ENCODE data around the gene SLC9A4. TPM values are rescaled to one million over a fixed set of nuclear protein-coding genes. Genes with fewer than 3 reads are reported as not detected.

The SLC9A4 gene
- total and polyA plus RNA-seq, 2 of the 4 experiments (the other 2 are of a cell fraction), result not detected

GRCh38 chr2:102544182-102544581 lies 71.2 kb downstream of the SLC9A4 start:
- Histone ChIP-seq H3K9me3 (ENCODE audit: control insufficient read depth, insufficient read depth, low read length) (no peaks in the 10 kb centered on the region; the same call in 1 of the 2 replicates), H2BK20ac (ENCODE audit: low read depth, low read length) (no peak overlapping the region), H3K56ac (ENCODE audit: extremely low read depth, insufficient read depth, low read length) (no peak overlapping the region), H2AK5ac (ENCODE audit: low read depth, low read length) (no peak overlapping the region), H4K91ac (ENCODE audit: insufficient read depth, low read depth, low read length) (no peak overlapping the region), H3K4me3 (ENCODE audit: insufficient read depth, low read depth, low read length) (no peak overlapping the region), H3K36me3 (ENCODE audit: control insufficient read depth, insufficient read depth, low read length) (no peaks in the 10 kb centered on the region), H3K4me2 (ENCODE audit: low read depth, low read length) (no peak overlapping the region), H2AFZ (replicated peaks; ENCODE audit: low read length, poor library complexity) (no peak overlapping the region), H2BK15ac (ENCODE audit: low read depth, low read length) (no peak overlapping the region), H3K27ac (ENCODE audit: insufficient read depth, low read length) (no peak overlapping the region), H3K4me1 (ENCODE audit: control insufficient read depth, insufficient read depth, low read length) (no peaks in the 10 kb centered on the region), H4K5ac (ENCODE audit: low read depth, low read length) (no peak overlapping the region), H3K27me3 (ENCODE audit: control insufficient read depth, insufficient read depth, low read length) (no peaks in the 10 kb centered on the region; the same call in 1 of the 2 replicates), H3K9me1 (ENCODE audit: insufficient read depth, low read length) (no peaks in the 10 kb centered on the region), H3K23ac (ENCODE audit: low read depth, low read length) (no peak overlapping the region), H2BK120ac (ENCODE audit: low read depth, low read length) (no peak overlapping the region), H3K14ac (replicated peaks; ENCODE audit: low read depth, low read length) (no peak overlapping the region), H2BK5ac (ENCODE audit: low read depth, low read length, poor library complexity, severe bottlenecking) (no peak overlapping the region), H4K8ac (ENCODE audit: low read depth in 2 of 2, low read length in 2 of 2) (no peak overlapping the region), H3K79me1 (ENCODE audit: low read depth in 1 of 2, low read length in 2 of 2) (no peaks in the 10 kb centered on the region), H4K20me1 (ENCODE audit: insufficient read depth, low read length) (no peaks in the 10 kb centered on the region), H3K9ac (ENCODE audit: low read depth, low read length) (no peak overlapping the region), H2AK9ac (replicated peaks; ENCODE audit: low read depth, low read length, poor library complexity) (no peak overlapping the region), H3K4ac (ENCODE audit: low read depth, low read length) (no peak overlapping the region), H3K18ac (ENCODE audit: low read depth, low read length) (no peak overlapping the region)
- BruUV-seq (replicated peaks), result no TSS peak
- no peak for ATAC-seq (ENCODE audit: low read depth)
- 40% methylated on average over 1 of the region's 1 CpG; no CpG with 5 or more reads in 1 of the 2 experiments for WGBS, 2 experiments (ENCODE audit: extremely low coverage in 2 of 2, insufficient read length in 1 of 2)
- intact Hi-C loops (cut with micrococcal nuclease) (no loop called here), dilution Hi-C loops (cut with HindIII; ENCODE audit: low sequenced_read_pairs, unreplicated experiment) (no loop called here), in situ Hi-C loops (cut with MboI; ENCODE audit: low sequenced_read_pairs) (no loop called here)
- ChIA-PET CTCF (no interaction called here), POLR2A (ENCODE audit: unreplicated experiment) (no interaction called here)
- DNase-seq, result no peak
- no peak for TF ChIP-seq RAD21 (IDR thresholded peaks at IDR 0.05; ENCODE audit: low read length)
- no peak for TF ChIP-seq SMC3 (IDR thresholded peaks at IDR 0.05; ENCODE audit: low read depth, low read length)
- TF ChIP-seq MXI1 (IDR thresholded peaks at IDR 0.05; ENCODE audit: borderline replicate concordance, low read depth, low read length), result no peak
- TF ChIP-seq MAZ (IDR thresholded peaks at IDR 0.05; ENCODE audit: borderline replicate concordance, low read depth, low read length), result no peak
- no peak for TF ChIP-seq RCOR1 (IDR thresholded peaks at IDR 0.05; ENCODE audit: insufficient replicate concordance, low read length)
- TF ChIP-seq USF2 (IDR thresholded peaks at IDR 0.05; ENCODE audit: low read depth, low read length), result no peak
- TF ChIP-seq BHLHE40 (IDR thresholded peaks at IDR 0.05; ENCODE audit: low read depth, low read length), result no peak
- no peak for TF ChIP-seq FOS (IDR thresholded peaks at IDR 0.05; ENCODE audit: low read depth, low read length)
- TF ChIP-seq RFX5 (IDR thresholded peaks at IDR 0.05; ENCODE audit: low read depth, low read length), result no peak
- TF ChIP-seq POLR2A (IDR thresholded peaks at IDR 0.05; ENCODE audit: low read depth, low read length), result no peak
- no peak for TF ChIP-seq CTCF (conservative IDR thresholded peaks at IDR 0.05; ENCODE audit: low read depth, low read length)
- no peak for TF ChIP-seq NFE2L2 (IDR thresholded peaks at IDR 0.05; ENCODE audit: low read depth, low read length)
- TF ChIP-seq ELK1 (IDR thresholded peaks at IDR 0.05; ENCODE audit: borderline replicate concordance, low read depth, low read length), result no peak
- TF ChIP-seq CHD1 (IDR thresholded peaks at IDR 0.05; ENCODE audit: low read depth, low read length), result no peak
- no peak for TF ChIP-seq MAFK (IDR thresholded peaks at IDR 0.05; ENCODE audit: low read depth, low read length)
- TF ChIP-seq CEBPB (IDR thresholded peaks at IDR 0.05; ENCODE audit: low read depth, low read length), result no peak
